K562 (cell line): Measurements from ENCODE around the gene LY6G5B.

Experiments
- CREB1 ChIP-seq, 2 experiments: sonication (generic) in 1 of 2; formaldehyde crosslinking in 1 of 2; IDR thresholded peaks; 2 replicates each; pipeline versions ENCODE4 v1.6.1 to v1.8.0; 2012 to 2022; ENCODE audit warnings: inconsistent platforms in 1 of 2, mild to moderate bottlenecking in 1 of 2, missing genetic modification reagents in 1 of 2, moderate library complexity in 1 of 2
- CTCF ChIP-seq, 3 experiments: IDR thresholded peaks in 2 of 3; conservative IDR thresholded peaks in 1 of 3; 2 replicates each; pipeline ENCODE4 v1.5.1; 2011 to 2012; ENCODE audit warnings: low read length in 3 of 3, mild to moderate bottlenecking in 3 of 3, control low read depth in 2 of 3, improper control_type of control experiment in 1 of 3, inconsistent platforms in 1 of 3, low read depth in 1 of 3, mixed read lengths in 1 of 3, moderate library complexity in 1 of 3; ENCODE audit not compliant: insufficient read depth in 2 of 3
- GABPB2 ChIP-seq: fragments of 250-450 bp; sonication (Bioruptor Pico); conservative IDR thresholded peaks from 2 replicates; pipeline ENCODE4 v1.5.1; 2021; ENCODE audit warnings: mild to moderate bottlenecking
- MAFK ChIP-seq: IDR thresholded peaks from 2 replicates; pipeline ENCODE4 v1.6.1; 2011; ENCODE audit warnings: low read length, improper control_type of control experiment
- MYC ChIP-seq, 2 experiments: fragments of 250-450 bp in 1 of 2; sonication (Bioruptor Pico) in 1 of 2; IDR thresholded peaks; 2 replicates each; pipeline versions ENCODE4 v1.5.1 to v1.6.1; 2012 to 2021; ENCODE audit warnings: low read depth in 2 of 2, borderline replicate concordance in 1 of 2, improper control_type of control experiment in 1 of 2, low read length in 1 of 2, mild to moderate bottlenecking in 1 of 2, moderate library complexity in 1 of 2
- POLR2A ChIP-seq: fragments of 450-650 bp; conservative IDR thresholded peaks from 2 replicates; pipeline ENCODE4 v1.6.1; 2016
- POLR2AphosphoS2 ChIP-seq: IDR thresholded peaks from 2 replicates; pipeline ENCODE4 v1.6.1; 2012; ENCODE audit warnings: low read length, improper control_type of control experiment
- RBBP5 ChIP-seq: fragments of 200-600 bp; sonication (generic); IDR thresholded peaks from 2 replicates; pipeline ENCODE4 v1.6.1; 2012; ENCODE audit warnings: borderline replicate concordance, mild to moderate bottlenecking, low read length, control low read depth, inconsistent platforms; ENCODE audit not compliant: insufficient read depth, poor library complexity, severe bottlenecking
- SIN3A ChIP-seq, 2 experiments: fragments of 150-350 bp in 1 of 2; IDR thresholded peaks; 2 replicates each; pipeline ENCODE4 v1.6.1; 2011 to 2016; ENCODE audit warnings: borderline replicate concordance in 2 of 2, low read depth in 2 of 2, low read length in 2 of 2, mild to moderate bottlenecking in 2 of 2, moderate library complexity in 2 of 2; ENCODE audit not compliant: control insufficient read depth in 1 of 2
- THRB ChIP-seq: fragments of 450-650 bp; formaldehyde crosslinking; conservative IDR thresholded peaks from 2 replicates; pipeline ENCODE4 v1.4.0; 2022; ENCODE audit warnings: mild to moderate bottlenecking, missing genetic modification characterization
- YY1 ChIP-seq, 3 experiments: IDR thresholded peaks; 2 replicates each; pipeline ENCODE4 v1.6.1; 2011; ENCODE audit warnings: low read length in 2 of 3, mild to moderate bottlenecking in 2 of 3, moderate library complexity in 2 of 3, borderline replicate concordance in 1 of 3, control low read depth in 1 of 3, low read depth in 1 of 3; ENCODE audit not compliant: insufficient read depth in 3 of 3, insufficient replicate concordance in 2 of 3, control insufficient read depth in 1 of 3, insufficient read length in 1 of 3; ENCODE audit errors: extremely low read depth in 1 of 3
- ZBTB7A ChIP-seq: IDR thresholded peaks from 2 replicates; pipeline ENCODE4 v1.6.1; 2011; ENCODE audit warnings: low read depth, mild to moderate bottlenecking, low read length, moderate library complexity, borderline replicate concordance; ENCODE audit not compliant: control insufficient read depth
- ZNF507 ChIP-seq: conservative IDR thresholded peaks from 2 replicates; pipeline ENCODE4 v1.6.1; 2017; ENCODE audit warnings: missing genetic modification characterization, missing compliant biosample characterization

GRCh38 chr6:31713991-31714684 is 44.4 kb downstream of the LY6G5B start:
- TF ChIP-seq ZNF507 (tag) (no peak), POLR2AphosphoS2 (no peak), RBBP5 (no peak), MYC (IDR thresholded peaks at IDR 0.05; ENCODE audit: low read depth, low read length) (no peak), MYC (CRISPR knock-in tag; IDR thresholded peaks at IDR 0.05; ENCODE audit: borderline replicate concordance, low read depth) (no peak), POLR2A (no peak), THRB (no peak; the same call in 1 of the 2 replicates), ZBTB7A (no peak), CTCF (IDR thresholded peaks at IDR 0.05 in 2 of 3, conservative IDR thresholded peaks at IDR 0.05 in 1 of 3; ENCODE audit: insufficient read depth in 2 of 3, low read depth in 1 of 3, low read length in 3 of 3) (no peak), YY1 (IDR thresholded peaks at IDR 0.05; ENCODE audit: borderline replicate concordance in 1 of 3, control insufficient read depth in 1 of 3, extremely low read depth in 1 of 3, insufficient read depth in 3 of 3, insufficient read length in 1 of 3, insufficient replicate concordance in 2 of 3, low read depth in 1 of 3, low read length in 2 of 3) (no peak), SIN3A (IDR thresholded peaks at IDR 0.05; ENCODE audit: borderline replicate concordance in 2 of 2, control insufficient read depth in 1 of 2, low read depth in 2 of 2, low read length in 2 of 2) (no peak), CREB1 (IDR thresholded peaks at IDR 0.05) (no peak), CREB1 (CRISPR knock-in tag; IDR thresholded peaks at IDR 0.05) (no peak), MAFK (no peak), GABPB2 (CRISPR knock-in tag) (no peak)
